ENCODE measurements around the gene ACSF3. TPM values are rescaled to one million over a fixed set of nuclear protein-coding genes. Genes with fewer than 3 reads are reported as not detected.

Gene ACSF3
- total RNA-seq, 1 experiment from 2014 or later: 39.2 TPM

GRCh38 chr16:89055894-89056555, 37.6 kb upstream of the ACSF3 start:
- Mint-ChIP-seq H3K4me3 (ENCODE audit: unreplicated experiment) (no peak overlapping the region), H3K27ac (ENCODE audit: low read depth, unreplicated experiment) (no peak overlapping the region), H3K36me3 (ENCODE audit: insufficient read depth, unreplicated experiment) (no peaks in the 10 kb centered on the region), H3K9me3 (ENCODE audit: unreplicated experiment) (no peaks in the 10 kb centered on the region), H3K4me1 (ENCODE audit: insufficient read depth, unreplicated experiment) (peaks cover 10% of the 10 kb centered on the region), H3K27me3 (ENCODE audit: insufficient read depth, unreplicated experiment) (peaks cover 23% of the 10 kb centered on the region)
- no peak for DNase-seq (ENCODE audit: unreplicated experiment)
- BruUV-seq (replicated peaks): no TSS peak
- no peak for TF ChIP-seq CTCF (IDR thresholded peaks at IDR 0.05; ENCODE audit: unreplicated experiment)
- ChIA-PET POLR2A (no interaction called here), CTCF (no interaction called here)
- intact Hi-C loops (cut with micrococcal nuclease): no loop called here

- DNase-seq (ENCODE audit: unreplicated experiment): no peak
- no peaks in the 10 kb centered on the region for H3K9me3 Mint-ChIP-seq (ENCODE audit: unreplicated experiment)
- H3K27me3 Mint-ChIP-seq (ENCODE audit: insufficient read depth, unreplicated experiment): peaks cover 28% of the 10 kb centered on the region
- no peak overlapping the region for H3K27ac Mint-ChIP-seq (ENCODE audit: low read depth, unreplicated experiment)
- peaks cover 10% of the 10 kb centered on the region for H3K4me1 Mint-ChIP-seq (ENCODE audit: insufficient read depth, unreplicated experiment)
- no peak for TF ChIP-seq CTCF (IDR thresholded peaks at IDR 0.05; ENCODE audit: unreplicated experiment)
- ChIA-PET CTCF (no interaction called here), POLR2A (no interaction called here)
- intact Hi-C loops (cut with micrococcal nuclease): no loop called here
- H3K36me3 Mint-ChIP-seq (ENCODE audit: insufficient read depth, unreplicated experiment): no peaks in the 10 kb centered on the region
- no TSS peak for BruUV-seq (replicated peaks)
- no peak overlapping the region for H3K4me3 Mint-ChIP-seq (ENCODE audit: unreplicated experiment)
These were observed 37.1 kb upstream of the ACSF3 start for GRCh38 chr16:89056592-89056991.

- CTCF ChIA-PET: interaction anchor here (0.7 kb wide), 1 partner anchor 11 kb away, joined by 6 read pairs; no protein-coding TSS in a partner anchor
- intact Hi-C loops (cut with micrococcal nuclease): no loop called here
- H3K27me3 Mint-ChIP-seq (ENCODE audit: insufficient read depth, unreplicated experiment): peaks cover 34% of the 10 kb centered on the region
These were observed 35.9 kb upstream of the ACSF3 start for GRCh38 chr16:89057738-89058137.

GRCh38 chr16:89058812-89059211, 34.8 kb upstream of the ACSF3 start:
- Mint-ChIP-seq H3K27ac (ENCODE audit: low read depth, unreplicated experiment) (no peak overlapping the region), H3K4me1 (ENCODE audit: insufficient read depth, unreplicated experiment) (no peaks in the 10 kb centered on the region), H3K36me3 (ENCODE audit: insufficient read depth, unreplicated experiment) (no peaks in the 10 kb centered on the region), H3K27me3 (ENCODE audit: insufficient read depth, unreplicated experiment) (peaks cover 34% of the 10 kb centered on the region), H3K9me3 (ENCODE audit: unreplicated experiment) (no peaks in the 10 kb centered on the region), H3K4me3 (ENCODE audit: unreplicated experiment) (no peak overlapping the region)
- CTCF ChIA-PET: no interaction called here
- no peak for DNase-seq (ENCODE audit: unreplicated experiment)
- POLR2A ChIA-PET: no interaction called here
- no TSS peak for BruUV-seq (replicated peaks)
- intact Hi-C loops (cut with micrococcal nuclease): no loop called here
- no peak for TF ChIP-seq CTCF (IDR thresholded peaks at IDR 0.05; ENCODE audit: unreplicated experiment)

More at GRCh38 chr16:89057738-89058137, 35.9 kb upstream of the ACSF3 start:
- Mint-ChIP-seq H3K4me3 (ENCODE audit: unreplicated experiment) (no peak overlapping the region), H3K36me3 (ENCODE audit: insufficient read depth, unreplicated experiment) (no peaks in the 10 kb centered on the region), H3K27ac (ENCODE audit: low read depth, unreplicated experiment) (no peak overlapping the region), H3K9me3 (ENCODE audit: unreplicated experiment) (no peaks in the 10 kb centered on the region), H3K4me1 (ENCODE audit: insufficient read depth, unreplicated experiment) (peaks cover 7% of the 10 kb centered on the region)
- no TSS peak for BruUV-seq (replicated peaks)
- POLR2A ChIA-PET: interaction anchor here (0.6 to 1.0 kb wide), 2 partner anchors 10 to 20 kb away, joined by 3 to 4 read pairs; no protein-coding TSS in a partner anchor
- no peak for TF ChIP-seq CTCF (IDR thresholded peaks at IDR 0.05; ENCODE audit: unreplicated experiment)
- DNase-seq (ENCODE audit: unreplicated experiment): no peak

Data from MCF 10A (cell line).